GM19351 (cell line): ENCODE data around the gene ARID5B.
"Not testable (repeated sequence)": the region's sequence is repeated elsewhere in the genome, so short reads cannot be mapped to it uniquely, and the experiment has no call there.

Experiments used
- ATAC-seq: cut with Tn5 transposase; IDR thresholded peaks from one replicate; pipeline ENCODE4 v1.9.1; 2021; ENCODE audit warnings: mild to moderate bottlenecking, moderate library complexity; ENCODE audit not compliant: unreplicated experiment

Gene ARID5B, protein sequence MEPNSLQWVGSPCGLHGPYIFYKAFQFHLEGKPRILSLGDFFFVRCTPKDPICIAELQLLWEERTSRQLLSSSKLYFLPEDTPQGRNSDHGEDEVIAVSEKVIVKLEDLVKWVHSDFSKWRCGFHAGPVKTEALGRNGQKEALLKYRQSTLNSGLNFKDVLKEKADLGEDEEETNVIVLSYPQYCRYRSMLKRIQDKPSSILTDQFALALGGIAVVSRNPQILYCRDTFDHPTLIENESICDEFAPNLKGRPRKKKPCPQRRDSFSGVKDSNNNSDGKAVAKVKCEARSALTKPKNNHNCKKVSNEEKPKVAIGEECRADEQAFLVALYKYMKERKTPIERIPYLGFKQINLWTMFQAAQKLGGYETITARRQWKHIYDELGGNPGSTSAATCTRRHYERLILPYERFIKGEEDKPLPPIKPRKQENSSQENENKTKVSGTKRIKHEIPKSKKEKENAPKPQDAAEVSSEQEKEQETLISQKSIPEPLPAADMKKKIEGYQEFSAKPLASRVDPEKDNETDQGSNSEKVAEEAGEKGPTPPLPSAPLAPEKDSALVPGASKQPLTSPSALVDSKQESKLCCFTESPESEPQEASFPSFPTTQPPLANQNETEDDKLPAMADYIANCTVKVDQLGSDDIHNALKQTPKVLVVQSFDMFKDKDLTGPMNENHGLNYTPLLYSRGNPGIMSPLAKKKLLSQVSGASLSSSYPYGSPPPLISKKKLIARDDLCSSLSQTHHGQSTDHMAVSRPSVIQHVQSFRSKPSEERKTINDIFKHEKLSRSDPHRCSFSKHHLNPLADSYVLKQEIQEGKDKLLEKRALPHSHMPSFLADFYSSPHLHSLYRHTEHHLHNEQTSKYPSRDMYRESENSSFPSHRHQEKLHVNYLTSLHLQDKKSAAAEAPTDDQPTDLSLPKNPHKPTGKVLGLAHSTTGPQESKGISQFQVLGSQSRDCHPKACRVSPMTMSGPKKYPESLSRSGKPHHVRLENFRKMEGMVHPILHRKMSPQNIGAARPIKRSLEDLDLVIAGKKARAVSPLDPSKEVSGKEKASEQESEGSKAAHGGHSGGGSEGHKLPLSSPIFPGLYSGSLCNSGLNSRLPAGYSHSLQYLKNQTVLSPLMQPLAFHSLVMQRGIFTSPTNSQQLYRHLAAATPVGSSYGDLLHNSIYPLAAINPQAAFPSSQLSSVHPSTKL

DNA sequence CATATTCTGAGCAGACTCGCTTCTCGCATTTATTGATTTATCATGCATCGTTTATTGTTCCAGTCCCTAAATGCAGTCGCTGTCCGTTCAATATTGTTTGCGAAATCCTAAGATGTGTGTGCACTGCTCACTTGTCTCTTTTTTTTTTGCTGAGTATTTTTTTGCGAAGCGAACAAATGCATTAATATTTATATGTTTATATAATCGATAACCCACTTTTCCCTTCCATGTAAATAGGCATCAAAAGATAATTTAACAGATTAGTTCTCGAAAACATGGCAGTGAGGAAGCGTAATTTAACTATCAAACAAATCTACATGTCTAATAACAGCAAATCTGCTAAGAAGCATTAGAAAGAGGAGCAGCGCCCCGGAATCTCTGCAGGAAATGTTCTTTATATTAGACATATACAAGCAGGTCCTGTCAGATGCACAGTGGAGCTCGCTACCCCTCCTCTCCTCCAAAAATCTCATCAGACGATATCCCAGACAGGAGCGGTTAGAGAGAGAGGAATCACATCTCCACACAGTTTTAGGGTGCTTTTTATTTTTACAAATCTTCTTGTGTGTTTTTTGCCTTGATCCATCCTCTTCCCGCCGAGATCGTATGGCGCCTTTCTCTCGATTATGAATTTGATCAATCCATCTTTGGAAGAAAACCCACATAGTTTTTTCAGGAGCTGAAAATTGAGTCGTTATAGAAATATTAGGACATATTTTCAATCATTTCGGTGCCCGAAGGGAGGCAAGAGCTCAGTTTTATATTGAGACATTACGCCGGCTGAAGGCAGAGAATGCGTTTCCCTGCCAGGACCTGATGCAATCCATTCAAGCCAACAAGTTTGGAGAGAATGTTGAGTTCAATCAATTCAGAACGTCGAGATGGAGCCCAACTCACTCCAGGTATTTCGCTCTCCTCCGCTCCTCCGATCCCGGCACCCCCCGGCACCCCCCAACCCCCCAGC lies at the start of gene ARID5B:
ARID5B (plus strand) TSS at position 871 of the 964 bp plus-strand sequence; CDS start at position 882, 11 bp downstream.
- ATAC-seq = no peak

DNA sequence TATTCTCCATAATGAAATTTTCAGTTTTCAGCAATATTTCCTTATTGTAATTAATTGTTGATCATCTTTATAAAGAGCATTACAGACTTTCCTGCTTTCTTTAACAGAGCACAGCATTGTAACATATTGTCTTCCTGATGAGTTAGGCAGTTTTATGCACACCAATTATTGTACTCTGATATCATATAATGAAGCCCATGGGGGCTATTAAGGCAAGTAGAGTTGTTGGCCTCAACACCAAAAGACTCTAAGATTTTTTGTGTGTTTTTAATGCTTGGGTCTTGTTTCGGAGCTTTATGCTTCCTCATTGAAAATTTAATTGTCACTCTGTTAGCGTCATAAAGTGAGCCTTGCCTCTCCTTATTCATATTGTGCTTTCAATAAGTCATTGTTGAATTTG lies 49.2 kb upstream of the ARID5B start:
- ATAC-seq = no peak

DNA sequence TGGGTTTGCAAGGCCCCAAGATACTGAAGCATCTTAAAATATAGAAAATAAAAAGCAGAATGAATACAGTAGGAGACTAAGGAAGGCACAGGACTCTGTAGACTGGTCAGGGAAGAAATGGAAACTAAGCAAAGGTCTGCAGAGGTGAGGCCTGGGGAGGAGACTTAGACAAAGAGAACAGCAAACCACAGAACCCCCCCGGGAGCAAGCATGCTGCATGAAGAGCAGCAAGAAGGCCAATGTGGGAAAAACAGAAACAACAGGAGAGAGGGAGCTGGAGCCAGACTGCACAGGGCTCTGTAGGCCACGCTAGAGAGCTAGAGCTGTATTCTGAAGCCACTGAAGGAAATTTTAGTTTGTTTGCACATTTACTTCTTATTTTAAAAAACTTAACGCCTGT lies 45.7 kb upstream of the ARID5B start:
- no peak for ATAC-seq

GRCh38 chr10:61857746-61858145 lies 43.8 kb upstream of the ARID5B start:
- no peak for ATAC-seq

DNA sequence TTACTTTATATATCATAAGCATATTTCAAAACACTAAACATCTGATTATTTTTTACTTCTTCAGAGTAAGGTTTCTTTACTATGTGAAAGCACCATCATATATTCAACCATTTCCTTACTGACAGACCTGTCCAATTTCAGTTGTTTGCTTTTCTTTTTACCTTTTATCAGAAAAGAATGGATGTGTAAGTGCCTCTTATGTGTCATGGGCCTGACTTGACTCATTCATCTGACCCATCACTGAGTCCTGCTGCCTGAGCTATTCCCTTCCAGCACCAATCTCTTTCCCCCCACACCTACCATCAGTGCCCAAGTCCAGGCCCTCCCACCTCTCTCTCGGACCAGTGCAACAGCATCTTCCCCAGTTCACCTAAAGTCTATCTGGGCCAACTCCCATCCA lies 41.7 kb upstream of the ARID5B start:
- no peak for ATAC-seq

GRCh38 chr10:61860964-61861758 lies 40.3 kb upstream of the ARID5B start:
- ATAC-seq = no peak

GRCh38 chr10:61863981-61864380 lies 37.5 kb upstream of the ARID5B start:
- no peak for ATAC-seq

DNA sequence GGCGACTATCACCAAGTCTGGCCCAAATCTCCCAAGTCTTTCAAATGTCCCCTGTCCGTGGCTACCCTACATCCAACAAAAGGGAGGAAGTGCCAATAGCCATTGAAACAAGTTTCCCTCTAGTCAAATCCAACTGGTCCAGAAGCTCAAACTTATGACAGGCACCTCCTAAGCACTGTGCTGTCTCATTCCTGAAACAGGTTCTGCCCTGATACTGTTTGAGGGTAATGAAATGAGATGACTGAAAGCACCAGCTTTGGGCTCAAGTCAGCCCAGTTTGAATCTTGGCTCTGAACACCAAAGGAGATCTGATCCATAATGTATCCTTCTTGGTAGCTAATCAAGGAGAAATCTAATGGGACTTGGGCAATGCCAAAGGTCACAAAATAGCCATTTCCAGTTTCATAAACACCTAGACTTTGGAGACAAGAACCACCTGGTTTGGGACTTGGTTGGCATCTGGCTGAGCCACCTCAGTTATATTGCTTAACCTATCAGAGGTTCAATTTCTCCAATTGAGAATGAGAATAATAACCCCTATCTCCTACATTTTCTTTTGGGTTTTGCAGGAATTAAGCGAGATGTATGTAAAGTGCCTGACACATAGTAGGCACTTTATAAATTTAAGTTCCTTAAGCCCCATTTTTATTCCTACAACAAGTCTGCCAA lies 34.7 kb upstream of the ARID5B start:
- ATAC-seq = no peak

DNA sequence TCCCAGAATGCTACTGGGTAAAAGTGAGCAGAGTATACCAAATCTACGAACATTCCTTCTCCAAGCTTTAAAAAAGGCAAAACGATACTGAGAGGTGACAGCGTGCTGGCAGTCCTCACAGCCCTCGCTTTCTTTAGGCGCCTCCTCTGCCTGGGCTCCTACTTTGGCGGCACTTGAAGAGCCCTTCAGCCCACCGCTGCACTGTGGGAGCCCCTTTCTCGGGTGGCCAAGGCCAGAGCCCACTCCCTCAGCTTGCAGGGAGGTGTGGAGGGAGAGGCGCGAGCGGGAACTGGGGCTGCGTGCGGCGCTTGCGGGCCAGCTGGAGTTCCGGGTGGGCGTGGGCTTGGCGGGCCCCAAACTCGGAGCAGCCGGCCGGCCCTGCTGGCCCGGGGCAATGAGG lies 34.1 kb upstream of the ARID5B start:
- ATAC-seq = not testable (repeated sequence)

- ATAC-seq = not testable (repeated sequence)
Observed at GRCh38 chr10:61867817-61868216, 33.7 kb upstream of the ARID5B start.

- no peak for ATAC-seq
Observed at GRCh38 chr10:61869041-61869675, 32.3 kb upstream of the ARID5B start.

DNA sequence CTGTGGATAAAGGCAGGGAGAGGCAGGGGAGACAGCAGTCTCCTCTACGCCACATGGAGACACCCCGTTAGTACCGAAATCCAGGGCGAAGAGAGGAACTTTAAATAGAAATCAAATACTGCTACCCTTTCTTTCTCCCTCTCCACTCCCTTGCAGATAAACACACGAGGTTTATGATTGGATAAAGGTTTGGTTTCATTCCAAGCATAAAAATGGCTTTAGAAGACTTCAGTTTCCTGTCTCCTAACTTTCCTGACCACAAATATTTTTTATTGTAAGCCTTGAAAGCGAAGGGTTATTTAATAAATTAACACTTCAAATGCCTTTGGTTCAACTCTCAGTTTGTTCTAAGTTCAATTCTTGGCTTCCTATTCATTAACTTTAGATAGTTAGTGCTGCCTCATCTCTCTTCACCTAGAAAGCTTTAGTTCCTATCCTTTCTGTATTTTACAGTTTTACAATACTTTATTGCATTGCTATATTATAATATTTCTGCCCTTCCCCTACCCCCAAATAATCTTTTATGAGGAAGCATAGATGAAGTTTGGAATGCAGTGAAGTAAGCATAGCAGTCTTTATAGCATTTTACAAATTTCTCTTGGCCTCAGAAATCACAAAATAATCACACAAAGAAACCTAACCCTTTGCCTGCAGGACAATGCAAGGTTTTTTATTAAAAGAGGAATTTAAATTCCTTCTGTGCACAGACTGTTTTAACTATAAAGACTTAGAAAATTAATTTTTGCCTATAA lies 31.5 kb upstream of the ARID5B start:
- ATAC-seq = no peak

- no peak for ATAC-seq
Observed at GRCh38 chr10:61870526-61870895, 31.0 kb upstream of the ARID5B start.

DNA sequence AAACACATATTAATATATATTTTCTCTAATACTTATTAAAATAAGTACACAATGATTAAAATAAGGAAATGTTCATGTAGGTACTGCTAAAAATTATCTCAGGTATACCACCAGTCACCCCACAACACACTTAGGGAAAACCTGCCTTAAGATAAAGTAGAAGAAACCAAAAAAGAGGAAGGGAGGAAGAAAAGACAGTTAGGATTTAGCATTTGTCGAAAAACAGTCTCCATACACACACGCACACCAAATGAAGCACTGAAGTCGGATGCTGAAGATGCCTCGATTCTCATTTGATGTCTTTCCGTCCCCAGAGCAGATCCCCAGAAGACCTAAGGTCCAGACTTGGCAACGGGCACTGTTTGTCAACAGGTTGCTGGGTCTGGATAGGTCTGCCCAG lies 30.0 kb upstream of the ARID5B start:
- ATAC-seq = no peak

- ATAC-seq = no peak
Observed at GRCh38 chr10:61877887-61878739, 23.4 kb upstream of the ARID5B start.

GRCh38 chr10:61878740-61879068 lies 22.8 kb upstream of the ARID5B start:
- ATAC-seq = no peak
